Astrocyte (in vitro differentiated cells and primary cell): ENCODE measurements around the gene ARHGAP20.

Experiments used
- EZH2 ChIP-seq: IDR thresholded peaks from 2 replicates; pipeline ENCODE4 v1.6.1; 2012; ENCODE audit warnings: mild to moderate bottlenecking, low read length, inconsistent platforms; ENCODE audit not compliant: insufficient read depth
- TF ChIP-seq, protein P1 (sequence below): IDR thresholded peaks from 2 replicates; pipeline ENCODE4 v1.5.1; 2011; ENCODE audit warnings: low read depth, mild to moderate bottlenecking, inconsistent platforms, low read length, moderate library complexity; ENCODE audit not compliant: insufficient read depth

GRCh38 chr11:110713449-110713776 lies 1.2 kb upstream of the ARHGAP20 start:
- TF ChIP-seq, protein P1, sequence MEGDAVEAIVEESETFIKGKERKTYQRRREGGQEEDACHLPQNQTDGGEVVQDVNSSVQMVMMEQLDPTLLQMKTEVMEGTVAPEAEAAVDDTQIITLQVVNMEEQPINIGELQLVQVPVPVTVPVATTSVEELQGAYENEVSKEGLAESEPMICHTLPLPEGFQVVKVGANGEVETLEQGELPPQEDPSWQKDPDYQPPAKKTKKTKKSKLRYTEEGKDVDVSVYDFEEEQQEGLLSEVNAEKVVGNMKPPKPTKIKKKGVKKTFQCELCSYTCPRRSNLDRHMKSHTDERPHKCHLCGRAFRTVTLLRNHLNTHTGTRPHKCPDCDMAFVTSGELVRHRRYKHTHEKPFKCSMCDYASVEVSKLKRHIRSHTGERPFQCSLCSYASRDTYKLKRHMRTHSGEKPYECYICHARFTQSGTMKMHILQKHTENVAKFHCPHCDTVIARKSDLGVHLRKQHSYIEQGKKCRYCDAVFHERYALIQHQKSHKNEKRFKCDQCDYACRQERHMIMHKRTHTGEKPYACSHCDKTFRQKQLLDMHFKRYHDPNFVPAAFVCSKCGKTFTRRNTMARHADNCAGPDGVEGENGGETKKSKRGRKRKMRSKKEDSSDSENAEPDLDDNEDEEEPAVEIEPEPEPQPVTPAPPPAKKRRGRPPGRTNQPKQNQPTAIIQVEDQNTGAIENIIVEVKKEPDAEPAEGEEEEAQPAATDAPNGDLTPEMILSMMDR, result no peak
- TF ChIP-seq EZH2, result no peak
